ENCODE results near the gene C1S.

Gene C1S

GRCh38 chr12:7108796-7109571 lies 48.5 kb downstream of the C1S start, which contains the start of gene C1RL (continued):
- TF ChIP-seq PATZ1 (CRISPR knock-in tag; IDR thresholded peaks at IDR 0.05; ENCODE audit: borderline replicate concordance), result no peak

GRCh38 chr12:7109572-7109920 lies 49.0 kb downstream of the C1S start:
- no peak for ATAC-seq
- TF ChIP-seq POU6F1 (CRISPR knock-in tag; IDR thresholded peaks at IDR 0.05; ENCODE audit: borderline replicate concordance, low read depth) (no peak), TCF4 (CRISPR knock-in tag; IDR thresholded peaks at IDR 0.05; ENCODE audit: borderline replicate concordance) (no peak), CSRNP3 (CRISPR knock-in tag; IDR thresholded peaks at IDR 0.05) (no peak), ZC3H10 (CRISPR knock-in tag; IDR thresholded peaks at IDR 0.05) (no peak), ZFP30 (CRISPR knock-in tag; IDR thresholded peaks at IDR 0.05) (no peak), PATZ1 (CRISPR knock-in tag; IDR thresholded peaks at IDR 0.05; ENCODE audit: borderline replicate concordance) (no peak), RARB (CRISPR knock-in tag; IDR thresholded peaks at IDR 0.05) (no peak), TSHZ2 (CRISPR knock-in tag; IDR thresholded peaks at IDR 0.05) (no peak), PPARA (CRISPR knock-in tag; IDR thresholded peaks at IDR 0.05; ENCODE audit: borderline replicate concordance) (no peak), ZFP3 (CRISPR knock-in tag; IDR thresholded peaks at IDR 0.05) (no peak), ZNF8 (CRISPR knock-in tag; IDR thresholded peaks at IDR 0.05) (no peak), OSR1 (CRISPR knock-in tag; IDR thresholded peaks at IDR 0.05) (no peak), ZNF565 (CRISPR knock-in tag; conservative IDR thresholded peaks at IDR 0.05; ENCODE audit: low read depth) (no peak), CSDC2 (CRISPR knock-in tag; IDR thresholded peaks at IDR 0.05) (no peak), ARNTL (CRISPR knock-in tag; IDR thresholded peaks at IDR 0.05; ENCODE audit: borderline replicate concordance, low read depth) (no peak), CREB5 (CRISPR knock-in tag; IDR thresholded peaks at IDR 0.05; ENCODE audit: low read depth) (no peak), GLIS3 (CRISPR knock-in tag; IDR thresholded peaks at IDR 0.05) (no peak)

- no peak for ATAC-seq
- TF ChIP-seq PATZ1 (CRISPR knock-in tag; IDR thresholded peaks at IDR 0.05; ENCODE audit: borderline replicate concordance), result no peak
- TF ChIP-seq ZFP3 (CRISPR knock-in tag; IDR thresholded peaks at IDR 0.05), result no peak
- TF ChIP-seq ISL1 (CRISPR knock-in tag; IDR thresholded peaks at IDR 0.05), result no peak
Measured at GRCh38 chr12:7110661-7111060, 50.1 kb downstream of the C1S start.

Data from SK-N-SH treated with all-trans-retinoic acid at 6 μM for 48 hours (cell line).